ENCODE measurements around the gene ATP2A1.
A peak's percentile ranks its signal among the peaks of the same experiment; 100 is the strongest.

- TF ChIP-seq, protein P1, sequence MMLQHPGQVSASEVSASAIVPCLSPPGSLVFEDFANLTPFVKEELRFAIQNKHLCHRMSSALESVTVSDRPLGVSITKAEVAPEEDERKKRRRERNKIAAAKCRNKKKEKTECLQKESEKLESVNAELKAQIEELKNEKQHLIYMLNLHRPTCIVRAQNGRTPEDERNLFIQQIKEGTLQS (IDR thresholded peaks at IDR 0.05; ENCODE audit: insufficient read depth, low read depth, low read length) = no peak
- TF ChIP-seq, protein P2, sequence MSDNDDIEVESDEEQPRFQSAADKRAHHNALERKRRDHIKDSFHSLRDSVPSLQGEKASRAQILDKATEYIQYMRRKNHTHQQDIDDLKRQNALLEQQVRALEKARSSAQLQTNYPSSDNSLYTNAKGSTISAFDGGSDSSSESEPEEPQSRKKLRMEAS (IDR thresholded peaks at IDR 0.05) = peak; percentile 96
- TF ChIP-seq E2F6 (IDR thresholded peaks at IDR 0.05) (peak; percentile 99), POLR2A (IDR thresholded peaks at IDR 0.05; ENCODE audit: control extremely low read depth in 1 of 2, low read depth in 2 of 2, low read length in 2 of 2) (peak in 1 of 2 experiments; percentile 46; a peak in 1 of 3 replicates), JUND (IDR thresholded peaks at IDR 0.05; ENCODE audit: low read length) (no peak), TEAD4 (IDR thresholded peaks at IDR 0.05; ENCODE audit: low read depth, low read length) (no peak), EZH2 (IDR thresholded peaks at IDR 0.05; ENCODE audit: low read depth, low read length, severe bottlenecking) (no peak), RAD21 (IDR thresholded peaks at IDR 0.05 in 1 of 2, conservative IDR thresholded peaks at IDR 0.05 in 1 of 2; ENCODE audit: low read depth in 2 of 2, low read length in 2 of 2) (no peak), ZNF274 (IDR thresholded peaks at IDR 0.05; ENCODE audit: borderline replicate concordance, extremely low read depth, low read length) (no peak)
- TF ChIP-seq, protein P3, sequence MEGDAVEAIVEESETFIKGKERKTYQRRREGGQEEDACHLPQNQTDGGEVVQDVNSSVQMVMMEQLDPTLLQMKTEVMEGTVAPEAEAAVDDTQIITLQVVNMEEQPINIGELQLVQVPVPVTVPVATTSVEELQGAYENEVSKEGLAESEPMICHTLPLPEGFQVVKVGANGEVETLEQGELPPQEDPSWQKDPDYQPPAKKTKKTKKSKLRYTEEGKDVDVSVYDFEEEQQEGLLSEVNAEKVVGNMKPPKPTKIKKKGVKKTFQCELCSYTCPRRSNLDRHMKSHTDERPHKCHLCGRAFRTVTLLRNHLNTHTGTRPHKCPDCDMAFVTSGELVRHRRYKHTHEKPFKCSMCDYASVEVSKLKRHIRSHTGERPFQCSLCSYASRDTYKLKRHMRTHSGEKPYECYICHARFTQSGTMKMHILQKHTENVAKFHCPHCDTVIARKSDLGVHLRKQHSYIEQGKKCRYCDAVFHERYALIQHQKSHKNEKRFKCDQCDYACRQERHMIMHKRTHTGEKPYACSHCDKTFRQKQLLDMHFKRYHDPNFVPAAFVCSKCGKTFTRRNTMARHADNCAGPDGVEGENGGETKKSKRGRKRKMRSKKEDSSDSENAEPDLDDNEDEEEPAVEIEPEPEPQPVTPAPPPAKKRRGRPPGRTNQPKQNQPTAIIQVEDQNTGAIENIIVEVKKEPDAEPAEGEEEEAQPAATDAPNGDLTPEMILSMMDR (IDR thresholded peaks at IDR 0.05; ENCODE audit: control extremely low read depth in 1 of 3, insufficient read depth in 1 of 3, low read depth in 1 of 3, low read length in 3 of 3) = no peak
Observed at GRCh38 chr16:28879841-28880588, 1.7 kb downstream of the ATP2A1 start.

Data from H1 (cell line).